Measurements from ENCODE around the gene MEF2A.
"Not testable (repeated sequence)": the region's sequence is repeated elsewhere in the genome, so short reads cannot be mapped to it uniquely, and the experiment has no call there.

MEF2A gene

GRCh38 chr15:99729327-99729726 is 163.5 kb downstream of the MEF2A start:
- no peak for DNase-seq (ENCODE audit: low spot score)

GRCh38 chr15:99729920-99730319 is 164.1 kb downstream of the MEF2A start:
- DNase-seq (ENCODE audit: low spot score) = peak; percentile 44

- no peak for DNase-seq (ENCODE audit: low spot score)
Measured at GRCh38 chr15:99731336-99732123, 165.7 kb downstream of the MEF2A start.

- peak; percentile 24 for DNase-seq (ENCODE audit: low spot score)
Measured at GRCh38 chr15:99732124-99732750, 166.5 kb downstream of the MEF2A start.

- DNase-seq (ENCODE audit: low spot score) = no peak
Measured at GRCh38 chr15:99732751-99733267, 167.0 kb downstream of the MEF2A start.

- peak; percentile 95 for DNase-seq (ENCODE audit: low spot score)
Measured at GRCh38 chr15:99733268-99734039, 167.7 kb downstream of the MEF2A start, which contains the start of gene LYSMD4. Gene LYSMD4 (minus strand): TSS chr15:99733437. CDS start chr15:99731999, 1,438 bp downstream.

GRCh38 chr15:99734040-99734291 is 168.2 kb downstream of the MEF2A start:
- not testable (repeated sequence) for DNase-seq (ENCODE audit: low spot score)

GRCh38 chr15:99734575-99734974 is 168.8 kb downstream of the MEF2A start:
- DNase-seq (ENCODE audit: low spot score) = no peak

GRCh38 chr15:99735868-99736267 is 170.1 kb downstream of the MEF2A start:
- no peak for DNase-seq (ENCODE audit: low spot score)

- DNase-seq (ENCODE audit: low spot score) = no peak
Measured at GRCh38 chr15:99736702-99737101, 170.9 kb downstream of the MEF2A start.

GRCh38 chr15:99738021-99738847 is 172.4 kb downstream of the MEF2A start:
- no peak for DNase-seq (ENCODE audit: low spot score)

GRCh38 chr15:99741835-99742234 is 176.1 kb downstream of the MEF2A start:
- no peak for DNase-seq (ENCODE audit: low spot score)

- DNase-seq (ENCODE audit: low spot score) = no peak
Measured at GRCh38 chr15:99744142-99744541, 178.4 kb downstream of the MEF2A start.

- no peak for DNase-seq (ENCODE audit: low spot score)
Measured at GRCh38 chr15:99745370-99746086, 179.7 kb downstream of the MEF2A start.

- DNase-seq (ENCODE audit: low spot score) = peak; percentile 33
Measured at GRCh38 chr15:99749386-99749785, 183.6 kb downstream of the MEF2A start.

- not testable (repeated sequence) for DNase-seq (ENCODE audit: low spot score)
Measured at GRCh38 chr15:99750326-99750725, 184.5 kb downstream of the MEF2A start.

GRCh38 chr15:99752556-99752955 is 186.8 kb downstream of the MEF2A start:
- no peak for DNase-seq (ENCODE audit: low spot score)

- DNase-seq (ENCODE audit: low spot score) = no peak
Measured at GRCh38 chr15:99753066-99753465, 187.3 kb downstream of the MEF2A start.

- DNase-seq (ENCODE audit: low spot score) = peak; percentile 75
Measured at GRCh38 chr15:99755692-99756409, 190.1 kb downstream of the MEF2A start.

GRCh38 chr15:99762288-99762687 is 196.5 kb downstream of the MEF2A start:
- no peak for DNase-seq (ENCODE audit: low spot score)

GRCh38 chr15:99763827-99764226 is 198.0 kb downstream of the MEF2A start:
- no peak for DNase-seq (ENCODE audit: low spot score)

Data from kidney tubule cell (primary cell).